ENCODE results near the gene ERCC6L2.

DNA sequence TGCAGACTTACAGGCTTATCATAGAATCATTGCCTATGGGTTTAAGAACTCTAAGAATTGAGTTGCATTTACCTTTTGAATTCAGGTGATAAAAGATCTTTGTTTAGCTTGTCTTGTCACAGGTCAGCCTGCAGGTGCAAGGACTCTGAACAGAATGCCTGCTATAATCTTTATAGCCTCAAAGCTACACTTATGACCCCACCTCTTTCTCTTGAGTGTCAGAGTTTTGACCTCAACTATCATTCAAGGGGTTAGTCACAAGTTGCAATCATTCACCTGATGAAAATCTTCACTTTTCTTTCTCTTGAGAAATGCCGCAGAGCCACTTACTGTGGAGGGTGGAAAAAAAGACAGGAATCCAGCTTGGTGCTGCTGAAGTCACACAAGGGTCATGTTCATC is 49.5 kb downstream of the ERCC6L2 start:
- TF ChIP-seq CTCF (IDR thresholded peaks at IDR 0.05), result no peak
- TF ChIP-seq POLR2A (IDR thresholded peaks at IDR 0.05), result no peak

Measured in tibial nerve (tissue), 3 donors.